AG10803 (cell line): ENCODE results near the gene QRFPR.

ENCODE experiments used
- DNase-seq: peaks from one replicate; pipeline ENCODE4 v3.0.0; 2010; ENCODE audit warnings: low read depth
- H3K4me3 ChIP-seq: 2 replicates; pipeline ENCODE4 v1.5.1; 2011; ENCODE audit warnings: mild to moderate bottlenecking, low read length, control low read depth
- CTCF ChIP-seq: conservative IDR thresholded peaks from 2 replicates; pipeline ENCODE4 v1.5.1; 2011; ENCODE audit warnings: mild to moderate bottlenecking, low read length, control low read depth, inconsistent platforms

The QRFPR gene

GRCh38 chr4:121306931-121307330, 73.9 kb downstream of the QRFPR start:
- TF ChIP-seq CTCF: no peak
- no peak overlapping the region for H3K4me3 ChIP-seq
- no peak for DNase-seq

DNA sequence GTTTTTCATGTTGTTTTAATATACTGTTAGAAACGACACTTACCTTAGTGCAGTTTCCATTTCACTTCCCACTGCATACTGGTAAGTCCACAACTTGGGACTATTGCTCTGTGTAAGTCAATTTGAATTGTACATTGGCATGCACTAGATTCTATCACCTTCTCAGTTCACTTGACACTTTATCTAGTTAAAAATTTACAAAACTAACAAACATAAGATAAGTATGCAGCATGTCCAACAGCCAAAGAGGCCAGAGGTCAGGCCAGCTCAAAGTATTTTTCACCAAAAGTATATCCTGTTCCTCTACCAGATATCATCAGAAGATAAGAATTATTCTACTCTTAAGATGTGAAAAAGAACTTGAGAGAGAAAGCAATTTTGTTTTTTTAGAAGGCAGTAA, 75.9 kb downstream of the QRFPR start:
- H3K4me3 ChIP-seq: no peak overlapping the region
- DNase-seq: no peak
- TF ChIP-seq CTCF: no peak

GRCh38 chr4:121299367-121299766, 81.5 kb downstream of the QRFPR start:
- no peak for TF ChIP-seq CTCF
- no peak for DNase-seq

DNA sequence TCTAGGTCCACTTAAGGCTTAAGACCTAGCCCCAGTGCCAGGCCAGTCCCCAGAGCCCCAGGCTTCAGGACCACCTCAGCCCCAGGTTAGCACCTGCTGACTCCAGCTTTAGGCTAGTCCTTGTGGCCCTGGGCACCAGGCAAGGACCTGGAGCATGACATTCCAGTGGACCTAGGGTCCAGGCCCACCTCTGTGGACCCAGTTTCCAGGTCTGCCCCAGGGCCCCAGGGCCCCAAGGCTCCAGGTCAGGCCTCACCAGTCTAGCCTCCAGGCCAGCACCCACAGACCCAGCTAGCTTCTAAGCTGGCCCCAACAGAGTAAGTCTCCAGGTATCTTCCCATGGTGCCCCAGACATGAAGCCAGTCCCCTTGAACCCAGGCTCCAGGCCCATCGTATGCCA, 97.5 kb downstream of the QRFPR start:
- TF ChIP-seq CTCF: no peak
- DNase-seq: no peak

More at GRCh38 chr4:121299367-121299766, 81.5 kb downstream of the QRFPR start:
- no peak overlapping the region for H3K4me3 ChIP-seq

GRCh38 chr4:121280425-121280824, 100.4 kb downstream of the QRFPR start:
- no peak for DNase-seq
- H3K4me3 ChIP-seq: no peak overlapping the region
- TF ChIP-seq CTCF: no peak

More for the DNA sequence above, 97.5 kb downstream of the QRFPR start:
- no peak overlapping the region for H3K4me3 ChIP-seq

DNA sequence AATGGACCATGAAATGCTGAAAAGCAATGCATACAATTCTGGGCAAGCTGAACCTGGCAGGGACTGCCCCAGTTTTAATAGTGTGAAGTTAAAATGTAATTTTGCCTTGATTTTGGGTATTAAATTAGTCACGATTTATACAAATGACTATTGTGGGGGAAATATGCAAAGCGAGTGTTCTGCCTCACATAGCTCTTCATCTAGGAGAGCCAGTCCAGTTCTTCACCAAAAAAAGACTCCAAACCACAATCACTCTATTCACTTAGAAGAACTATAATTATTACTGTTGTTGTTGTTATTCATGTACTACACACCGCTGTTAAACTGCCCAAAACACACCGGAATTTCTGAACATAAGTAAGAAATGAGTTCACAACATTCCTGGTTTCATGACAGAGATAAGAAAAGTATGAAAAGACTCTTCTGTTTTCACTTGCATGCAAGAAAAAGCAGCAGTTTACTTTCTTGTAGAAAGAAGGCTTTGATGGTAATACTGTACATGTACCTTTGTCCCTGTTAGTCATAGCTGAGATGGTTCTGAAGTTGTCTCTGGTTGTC, 101.9 kb downstream of the QRFPR start:
- no peak for TF ChIP-seq CTCF
- H3K4me3 ChIP-seq: no peak overlapping the region

More for the DNA sequence above, 101.9 kb downstream of the QRFPR start:
- peak; percentile 20 for DNase-seq
